H9 (cell line): ENCODE measurements around the gene NPAS3. TPM values are rescaled to one million over a fixed set of nuclear protein-coding genes. Genes with fewer than 3 reads are reported as not detected.

Source experiments
- DNase-seq: peaks from one replicate; pipeline ENCODE4 v3.0.0-alpha.2; 2017
- H2AFZ ChIP-seq: one replicate; pipeline ENCODE4 v1.6.1; 2013; ENCODE audit warnings: mild to moderate bottlenecking, low read length, control low read depth, moderate library complexity
- H2AK5ac ChIP-seq: 2 replicates; pipeline ENCODE4 v1.6.1; 2013; ENCODE audit warnings: low read length, control low read depth, mixed read lengths; ENCODE audit not compliant: insufficient read length
- H2BK120ac ChIP-seq: one replicate; pipeline ENCODE4 v1.6.1; 2013; ENCODE audit warnings: low read depth, mild to moderate bottlenecking, low read length, control low read depth, inconsistent platforms; ENCODE audit not compliant: poor library complexity, severe bottlenecking
- H2BK12ac ChIP-seq: 2 replicates; pipeline ENCODE4 v1.6.1; 2013; ENCODE audit warnings: low read length, control low read depth, mixed read lengths, low read depth; ENCODE audit not compliant: insufficient read length
- H2BK15ac ChIP-seq: 2 replicates; pipeline ENCODE4 v1.6.1; 2013; ENCODE audit warnings: low read depth, low read length, control low read depth
- H2BK20ac ChIP-seq: one replicate; pipeline ENCODE4 v1.6.1; 2013; ENCODE audit warnings: low read depth, mild to moderate bottlenecking, low read length, control low read depth, inconsistent platforms; ENCODE audit not compliant: poor library complexity, severe bottlenecking
- H2BK5ac ChIP-seq: 2 replicates; pipeline ENCODE4 v1.6.1; 2013; ENCODE audit warnings: low read length, control low read depth, mixed read lengths; ENCODE audit not compliant: insufficient read length
- H3K14ac ChIP-seq: 2 replicates; pipeline ENCODE4 v1.6.1; 2013; ENCODE audit warnings: low read length, control low read depth; ENCODE audit not compliant: insufficient read depth
- H3K18ac ChIP-seq: 2 replicates; pipeline ENCODE4 v1.6.1; 2013; ENCODE audit warnings: low read depth, mild to moderate bottlenecking, mixed read lengths, low read length, control low read depth; ENCODE audit not compliant: insufficient read length
- H3K23ac ChIP-seq: 2 replicates; pipeline ENCODE4 v1.6.1; 2013; ENCODE audit warnings: low read length, control low read depth, mixed read lengths, low read depth; ENCODE audit not compliant: insufficient read length
- H3K23me2 ChIP-seq: 2 replicates; pipeline ENCODE4 v1.6.1; 2013; ENCODE audit warnings: low read depth, mild to moderate bottlenecking, mixed read lengths, low read length, control low read depth; ENCODE audit not compliant: insufficient read length, poor library complexity, severe bottlenecking
- H3K27ac ChIP-seq: 2 replicates; pipeline ENCODE4 v1.5.1; 2013; ENCODE audit warnings: low read length, control low read depth, mixed read lengths, low read depth; ENCODE audit not compliant: insufficient read length
- H3K27me3 ChIP-seq: 2 replicates; pipeline ENCODE4 v1.6.1; 2013; ENCODE audit warnings: low read length, control low read depth, inconsistent platforms; ENCODE audit not compliant: insufficient read depth
- H3K4ac ChIP-seq: 2 replicates; pipeline ENCODE4 v1.6.1; 2013; ENCODE audit warnings: low read depth, mild to moderate bottlenecking, control low read depth, inconsistent platforms, low read length, moderate library complexity
- H3K4me1 ChIP-seq: 2 replicates; pipeline ENCODE4 v1.6.1; 2013; ENCODE audit warnings: low read length, control low read depth, inconsistent platforms; ENCODE audit not compliant: insufficient read depth
- H3K4me2 ChIP-seq: 2 replicates; pipeline ENCODE4 v1.6.1; 2013; ENCODE audit warnings: low read length, control low read depth, mixed read lengths; ENCODE audit not compliant: insufficient read length, insufficient read depth
- H3K56ac ChIP-seq: 2 replicates; pipeline ENCODE4 v1.6.1; 2013; ENCODE audit warnings: low read depth, mild to moderate bottlenecking, mixed read lengths, low read length, control low read depth; ENCODE audit not compliant: insufficient read length
- H3K79me1 ChIP-seq: 2 replicates; pipeline ENCODE4 v1.6.1; 2013; ENCODE audit warnings: low read depth, mild to moderate bottlenecking, moderate library complexity, low read length, control low read depth, inconsistent platforms; ENCODE audit not compliant: insufficient read depth, poor library complexity, severe bottlenecking
- H3K79me2 ChIP-seq: 2 replicates; pipeline ENCODE4 v1.6.1; 2013; ENCODE audit warnings: low read length, control low read depth, inconsistent platforms; ENCODE audit not compliant: insufficient read depth
- H3K9ac ChIP-seq: 2 replicates; pipeline ENCODE4 v1.6.1; 2013; ENCODE audit warnings: low read length, control low read depth, mixed read lengths; ENCODE audit not compliant: insufficient read length; ENCODE audit errors: extremely low read depth
- H3K9me3 ChIP-seq: one replicate; pipeline ENCODE4 v1.6.1; 2013; ENCODE audit warnings: low read depth, low read length, inconsistent platforms; ENCODE audit not compliant: control insufficient read depth
- H3T11ph ChIP-seq: one replicate; pipeline ENCODE4 v1.6.1; 2013; ENCODE audit warnings: mild to moderate bottlenecking, low read length, control low read depth, inconsistent platforms
- H4K20me1 ChIP-seq: one replicate; pipeline ENCODE4 v1.6.1; 2013; ENCODE audit not compliant: control insufficient read depth, insufficient read length, insufficient read depth
- H4K5ac ChIP-seq: 2 replicates; pipeline ENCODE4 v1.6.1; 2013; ENCODE audit warnings: low read depth, mild to moderate bottlenecking, mixed read lengths, low read length, control low read depth; ENCODE audit not compliant: insufficient read length
- H4K8ac ChIP-seq: replicated peaks from 2 replicates; pipeline ENCODE4 v1.6.1; 2013; ENCODE audit warnings: low read length, control low read depth, mixed read lengths, low read depth; ENCODE audit not compliant: insufficient read length
- H4K91ac ChIP-seq: 2 replicates; pipeline ENCODE4 v1.6.1; 2013; ENCODE audit warnings: low read depth, mild to moderate bottlenecking, moderate library complexity, mixed read lengths, low read length, control low read depth; ENCODE audit not compliant: insufficient read length
- H3K27ac Mint-ChIP-seq, 3 experiments: 2 replicates in 2 of 3; 3 replicates in 1 of 3; pipeline ENCODE4 v1.8.0; 2020 to 2021; ENCODE audit warnings: mixed read lengths in 3 of 3, mild to moderate bottlenecking in 1 of 3, moderate library complexity in 1 of 3
- H3K27me3 Mint-ChIP-seq: 2 replicates; pipeline ENCODE4 v1.8.0; 2021; ENCODE audit warnings: low read depth, mild to moderate bottlenecking, moderate library complexity, mixed read lengths
- H3K36me3 Mint-ChIP-seq, 3 experiments: 2 replicates in 2 of 3; 3 replicates in 1 of 3; pipeline ENCODE4 v1.8.0; 2020 to 2021; ENCODE audit warnings: low read depth in 3 of 3, mixed read lengths in 3 of 3; ENCODE audit not compliant: insufficient read depth in 1 of 3
- H3K4me1 Mint-ChIP-seq, 2 experiments: 2 replicates each; pipeline ENCODE4 v1.8.0; 2020; ENCODE audit warnings: mixed read lengths in 2 of 2
- H3K4me3 Mint-ChIP-seq, 2 experiments: 2 replicates in 1 of 2; 3 replicates in 1 of 2; pipeline ENCODE4 v1.8.0; 2020 to 2021; ENCODE audit warnings: mild to moderate bottlenecking in 2 of 2, mixed read lengths in 2 of 2, moderate library complexity in 1 of 2
- H3K9me3 Mint-ChIP-seq, 2 experiments: 2 replicates in 1 of 2; 3 replicates in 1 of 2; pipeline ENCODE4 v1.8.0; 2020; ENCODE audit warnings: mild to moderate bottlenecking in 2 of 2, mixed read lengths in 2 of 2, moderate library complexity in 1 of 2
- WGBS: extraction: QIAGEN DNeasy Blood & Tissue Kit; methylation state at CpG from one replicate; pipeline ENCODE4 v1.1.7; 2013; ENCODE audit warnings: missing lambda C conversion rate, low lambda C conversion rate, mixed read lengths; ENCODE audit not compliant: insufficient read length; ENCODE audit errors: extremely low coverage; 5-methylcytosine and 5-hydroxymethylcytosine counted together
- total RNA-seq: library from RNA; stranded (reverse); gene quantifications from 2 replicates; pipeline ENCODE4 v1.2.1, GENCODE V29; 2021
- TF ChIP-seq, protein P1 (sequence below): fragments of 200-600 bp; sonication (generic); conservative IDR thresholded peaks from 3 replicates; pipeline ENCODE4 v1.8.0; 2021; ENCODE audit warnings: antibody characterized with exemption, mild to moderate bottlenecking

The NPAS3 gene
- total RNA-seq, 1 experiment from 2014 or later, result 0.17 TPM

DNA sequence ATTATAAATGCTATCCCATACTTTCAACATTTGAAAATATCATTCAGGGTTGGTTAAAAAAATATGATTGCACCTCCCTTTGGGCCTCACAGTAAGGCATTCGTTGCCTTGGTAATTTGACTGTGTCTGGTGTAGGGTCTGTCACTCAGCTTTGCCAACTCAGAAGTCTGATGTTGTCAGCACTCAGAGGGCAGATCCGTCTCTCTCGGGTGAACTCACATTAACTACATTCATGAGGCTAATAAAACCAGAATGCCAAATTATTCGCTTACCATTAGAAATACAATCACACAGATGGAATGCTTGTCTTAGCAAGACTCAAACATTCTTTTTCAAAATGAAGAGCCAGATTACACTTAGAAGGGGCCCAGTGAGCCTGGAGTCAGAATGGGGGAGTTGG lies 53.0 kb downstream of the NPAS3 start:
- H4K8ac ChIP-seq, result no peak overlapping the region
- no peak overlapping the region for H3K9ac ChIP-seq
- Mint-ChIP-seq H3K27ac (no peak overlapping the region), H3K4me1 (peaks cover 3 to 6% of the 10 kb centered on the region in 2 experiments), H3K36me3 (peaks cover 7 to 13% (median 7%) of the 10 kb centered on the region in 3 experiments; a peak in 6 of 7 replicates), H3K27me3 (no peaks in the 10 kb centered on the region), H3K9me3 (peaks cover 12 to 15% of the 10 kb centered on the region in 2 experiments), H3K4me3 (no peak overlapping the region)
- H3T11ph ChIP-seq, result no peak overlapping the region
- no peak overlapping the region for H2BK15ac ChIP-seq
- no peak overlapping the region for H2BK12ac ChIP-seq
- no peaks in the 10 kb centered on the region for H3K23me2 ChIP-seq
- no peak overlapping the region for H3K4me2 ChIP-seq
- no peak overlapping the region for H3K56ac ChIP-seq
- H3K27me3 ChIP-seq, result no peaks in the 10 kb centered on the region
- no peak overlapping the region for H4K5ac ChIP-seq
- no peak overlapping the region for H2AFZ ChIP-seq
- no peak for DNase-seq
- no peak overlapping the region for H3K23ac ChIP-seq
- no peak overlapping the region for H2BK120ac ChIP-seq
- H3K18ac ChIP-seq, result no peak overlapping the region
- WGBS, result no CpG with 5 or more reads among the region's 4 CpGs
- no peak overlapping the region for H3K14ac ChIP-seq
- no peak overlapping the region for H2AK5ac ChIP-seq
- TF ChIP-seq, protein P1, sequence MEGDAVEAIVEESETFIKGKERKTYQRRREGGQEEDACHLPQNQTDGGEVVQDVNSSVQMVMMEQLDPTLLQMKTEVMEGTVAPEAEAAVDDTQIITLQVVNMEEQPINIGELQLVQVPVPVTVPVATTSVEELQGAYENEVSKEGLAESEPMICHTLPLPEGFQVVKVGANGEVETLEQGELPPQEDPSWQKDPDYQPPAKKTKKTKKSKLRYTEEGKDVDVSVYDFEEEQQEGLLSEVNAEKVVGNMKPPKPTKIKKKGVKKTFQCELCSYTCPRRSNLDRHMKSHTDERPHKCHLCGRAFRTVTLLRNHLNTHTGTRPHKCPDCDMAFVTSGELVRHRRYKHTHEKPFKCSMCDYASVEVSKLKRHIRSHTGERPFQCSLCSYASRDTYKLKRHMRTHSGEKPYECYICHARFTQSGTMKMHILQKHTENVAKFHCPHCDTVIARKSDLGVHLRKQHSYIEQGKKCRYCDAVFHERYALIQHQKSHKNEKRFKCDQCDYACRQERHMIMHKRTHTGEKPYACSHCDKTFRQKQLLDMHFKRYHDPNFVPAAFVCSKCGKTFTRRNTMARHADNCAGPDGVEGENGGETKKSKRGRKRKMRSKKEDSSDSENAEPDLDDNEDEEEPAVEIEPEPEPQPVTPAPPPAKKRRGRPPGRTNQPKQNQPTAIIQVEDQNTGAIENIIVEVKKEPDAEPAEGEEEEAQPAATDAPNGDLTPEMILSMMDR, result no peak
- H4K20me1 ChIP-seq, result no peaks in the 10 kb centered on the region
- H3K9me3 ChIP-seq, result no peaks in the 10 kb centered on the region
- no peak overlapping the region for H3K27ac ChIP-seq
- H3K79me1 ChIP-seq, result no peaks in the 10 kb centered on the region
- H4K91ac ChIP-seq, result no peak overlapping the region
- H3K4ac ChIP-seq, result no peak overlapping the region
- no peaks in the 10 kb centered on the region for H3K4me1 ChIP-seq
- H2BK20ac ChIP-seq, result no peak overlapping the region
- no peak overlapping the region for H2BK5ac ChIP-seq
- no peaks in the 10 kb centered on the region for H3K79me2 ChIP-seq
